HG03558 (cell line): Measurements from ENCODE around the gene CEP350.

Source experiments
- ATAC-seq: cut with Tn5 transposase; IDR thresholded peaks from one replicate; pipeline ENCODE4 v1.9.1; 2021; ENCODE audit warnings: moderate number of reproducible peaks; ENCODE audit not compliant: unreplicated experiment; ENCODE audit errors: extremely low read depth

The CEP350 gene

GRCh38 chr1:180150982-180151381 lies 196.4 kb downstream of the CEP350 start:
- no peak for ATAC-seq

GRCh38 chr1:180151508-180151907 lies 196.9 kb downstream of the CEP350 start:
- no peak for ATAC-seq

- no peak for ATAC-seq
These were observed 198.0 kb downstream of the CEP350 start for GRCh38 chr1:180152588-180152987.

- no peak for ATAC-seq
These were observed 198.4 kb downstream of the CEP350 start for GRCh38 chr1:180153032-180153431.

GRCh38 chr1:180154003-180154324 lies 199.4 kb downstream of the CEP350 start:
- ATAC-seq, result no peak

- peak; percentile 87 for ATAC-seq
These were observed 199.9 kb downstream of the CEP350 start, which contains the start of gene QSOX1 for GRCh38 chr1:180154325-180155181. Gene QSOX1 (plus strand): TSS chr1:180154869. CDS start chr1:180154908, 39 bp downstream.

- no peak for ATAC-seq
These were observed 200.6 kb downstream of the CEP350 start for GRCh38 chr1:180155182-180155682.

- ATAC-seq, result no peak
These were observed 201.6 kb downstream of the CEP350 start for GRCh38 chr1:180156201-180156600.

GRCh38 chr1:180156631-180157091 lies 202.1 kb downstream of the CEP350 start:
- no peak for ATAC-seq

- no peak for ATAC-seq
These were observed 202.5 kb downstream of the CEP350 start for GRCh38 chr1:180157108-180157507.

GRCh38 chr1:180157576-180158057 lies 203.0 kb downstream of the CEP350 start:
- no peak for ATAC-seq

- no peak for ATAC-seq
These were observed 203.8 kb downstream of the CEP350 start for GRCh38 chr1:180158149-180159147.

GRCh38 chr1:180160357-180160756 lies 205.7 kb downstream of the CEP350 start:
- ATAC-seq, result no peak

- no peak for ATAC-seq
These were observed 208.4 kb downstream of the CEP350 start for GRCh38 chr1:180163041-180163440.
